Gastrocnemius medialis (tissue), 4 donors: ENCODE data around the gene AK5.

ENCODE experiments used
- CTCF ChIP-seq, 5 experiments: fragments of 450-650 bp in 3 of 5; fragments of 200-600 bp in 2 of 5; sonication (generic) in 2 of 5; IDR thresholded peaks in 4 of 5; conservative IDR thresholded peaks in 1 of 5; 1 replicate in 4 of 5; 2 replicates in 1 of 5; pipeline ENCODE4 v1.5.1; 2016 to 2019; ENCODE audit warnings: antibody characterized with exemption in 5 of 5, mild to moderate bottlenecking in 3 of 5, moderate library complexity in 3 of 5
- POLR2A ChIP-seq, 2 donors: fragments of 450-650 bp; IDR thresholded peaks; one replicate each; pipeline ENCODE4 v1.6.1; 2017; ENCODE audit warnings: antibody characterized with exemption in 2 of 2, mild to moderate bottlenecking in 2 of 2, moderate library complexity in 2 of 2

GRCh38 chr1:77524038-77524437 lies 242.2 kb downstream of the AK5 start:
- no peak for TF ChIP-seq POLR2A (IDR thresholded peaks at IDR 0.05)
- no peak for TF ChIP-seq CTCF (IDR thresholded peaks at IDR 0.05 in 4 of 5, conservative IDR thresholded peaks at IDR 0.05 in 1 of 5)
